Measurements from ENCODE around the gene SRPK1.
"Not testable (repeated sequence)": the region's sequence is repeated elsewhere in the genome, so short reads cannot be mapped to it uniquely, and the experiment has no call there.

Gene SRPK1

DNA sequence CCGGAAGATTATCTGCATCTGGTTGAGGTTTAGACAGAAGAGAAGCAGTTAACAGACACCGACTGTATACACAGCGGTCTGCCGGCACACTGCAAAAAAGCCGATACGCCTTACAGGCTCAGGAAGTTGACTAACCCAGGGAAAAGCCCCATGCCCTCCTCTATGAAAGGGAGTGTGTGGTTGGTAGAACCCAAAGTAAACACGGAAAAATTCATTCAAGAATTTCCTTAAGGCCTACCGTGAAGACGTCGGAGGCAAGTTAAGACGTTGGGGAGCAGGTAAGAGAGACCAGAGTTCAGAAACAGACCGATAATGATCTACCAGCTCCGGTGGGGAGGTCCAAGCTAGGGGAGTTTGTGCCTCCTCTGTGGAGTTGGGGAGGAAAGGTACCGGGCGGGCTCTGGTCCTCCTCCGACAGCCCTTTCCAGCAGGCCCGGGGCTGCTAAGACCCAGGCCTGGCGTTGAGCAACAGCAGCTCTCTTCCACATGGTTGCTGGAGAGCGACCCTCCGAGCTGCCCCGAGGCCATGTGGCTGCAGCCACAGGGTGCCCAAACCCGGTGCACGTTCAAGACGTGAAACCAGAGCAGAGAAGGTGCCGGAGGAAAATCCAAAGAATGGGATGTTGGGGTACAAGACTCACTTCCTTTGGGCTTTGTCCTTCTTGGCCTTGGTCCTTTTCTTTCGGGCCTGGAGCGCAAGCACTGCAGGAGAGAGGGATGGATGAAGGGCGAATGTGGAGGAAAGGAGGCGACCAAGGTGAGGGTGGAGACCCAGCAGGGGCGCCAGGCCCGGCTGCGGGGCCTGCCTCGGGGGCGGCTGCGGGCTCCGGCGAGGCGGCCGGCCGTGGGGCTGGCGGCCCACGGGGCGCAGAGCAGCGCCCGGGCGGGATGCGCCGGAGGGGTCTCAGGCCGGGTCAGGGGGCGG, 809 bp downstream of the SRPK1 start:
- TF ChIP-seq CTCF (IDR thresholded peaks at IDR 0.05; ENCODE audit: low read depth, low read length, missing control alignments), result no peak
- peak overlapping the region; percentile 77 for H3K4me3 ChIP-seq (replicated peaks; ENCODE audit: low read depth, low read length)
- DNase-seq (ENCODE audit: extremely low read depth, low read depth), result no peak

DNA sequence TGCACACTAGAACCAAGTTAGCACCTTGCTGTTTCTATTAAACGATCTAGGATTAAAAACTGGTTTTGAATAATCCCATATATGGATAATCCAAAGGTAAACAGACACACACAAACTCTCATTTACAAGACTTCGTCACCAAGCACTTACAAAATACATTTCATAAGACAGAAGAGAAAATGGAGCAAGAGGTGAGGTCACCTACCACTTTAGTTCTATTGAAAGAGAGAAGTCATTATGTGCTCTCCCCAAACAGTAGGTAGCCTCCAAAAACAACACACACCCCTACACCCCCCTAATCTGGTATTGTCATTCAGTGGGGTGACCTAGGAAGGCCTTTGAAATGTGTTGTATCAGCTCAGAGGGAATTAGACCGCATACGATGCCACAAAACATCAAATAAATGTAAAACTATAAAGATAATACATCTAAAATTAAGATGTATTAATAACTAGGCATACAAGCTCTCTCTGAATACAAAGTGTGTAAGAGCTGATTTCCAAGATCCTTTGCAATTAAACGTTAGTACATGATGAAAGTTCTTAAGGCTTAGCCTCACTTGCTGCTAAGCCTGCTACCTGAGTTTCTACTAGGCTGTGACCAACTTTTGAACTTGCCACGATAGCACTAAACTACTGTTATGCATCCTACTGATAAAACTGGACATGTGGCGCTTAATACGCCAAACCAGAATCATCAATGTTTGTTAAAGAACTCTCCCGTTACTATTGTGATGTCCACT, 1.6 kb downstream of the SRPK1 start:
- peak overlapping the region; percentile 77 for H3K4me3 ChIP-seq (replicated peaks; ENCODE audit: low read depth, low read length)
- no peak for DNase-seq (ENCODE audit: extremely low read depth, low read depth)
- TF ChIP-seq CTCF (IDR thresholded peaks at IDR 0.05; ENCODE audit: low read depth, low read length, missing control alignments), result no peak

GRCh38 chr6:35916893-35917292, 4.0 kb downstream of the SRPK1 start:
- H3K4me3 ChIP-seq (replicated peaks; ENCODE audit: low read depth, low read length); DNase-seq (ENCODE audit: extremely low read depth, low read depth): not testable (repeated sequence)

DNA sequence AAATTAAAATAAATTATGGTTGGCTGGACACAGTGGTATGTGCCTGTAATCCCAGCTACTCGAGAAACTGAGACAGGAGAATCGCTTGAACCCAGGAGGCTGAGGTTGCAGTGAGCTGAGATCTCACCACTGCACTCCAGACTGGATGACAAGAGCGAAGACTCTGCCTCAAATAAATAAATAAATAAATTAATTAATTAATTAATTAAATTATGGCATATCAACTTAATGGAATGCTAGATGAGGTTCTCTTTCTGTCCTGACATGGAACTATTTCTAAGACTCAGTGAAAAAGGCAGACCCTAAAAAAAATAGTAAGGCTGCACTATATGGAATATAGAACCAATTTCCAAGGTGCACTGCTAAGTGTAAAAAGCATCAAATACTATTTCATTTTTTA, 4.8 kb downstream of the SRPK1 start:
- H3K4me3 ChIP-seq (replicated peaks; ENCODE audit: low read depth, low read length), result no peak overlapping the region
- TF ChIP-seq CTCF (IDR thresholded peaks at IDR 0.05; ENCODE audit: low read depth, low read length, missing control alignments), result no peak
- DNase-seq (ENCODE audit: extremely low read depth, low read depth), result no peak

DNA sequence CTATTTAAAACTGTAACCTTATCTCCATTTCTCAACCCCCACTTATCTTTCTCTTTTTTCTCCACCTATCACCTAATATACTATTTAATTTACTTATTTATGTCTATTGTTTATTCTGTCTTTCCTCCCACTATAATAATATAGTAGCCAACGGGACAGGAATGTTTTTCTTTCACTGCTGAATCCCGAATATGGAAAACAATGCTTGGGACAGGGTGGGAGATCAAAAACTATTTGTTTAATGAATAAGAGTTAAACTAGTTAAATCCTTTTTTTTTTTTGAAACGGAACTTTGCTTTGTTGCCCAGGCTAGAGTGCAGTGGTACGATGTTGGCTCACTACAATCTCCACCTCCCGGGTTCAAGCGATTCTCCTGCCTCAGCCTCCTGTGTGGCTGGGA, 6.4 kb downstream of the SRPK1 start:
- TF ChIP-seq CTCF (IDR thresholded peaks at IDR 0.05; ENCODE audit: low read depth, low read length, missing control alignments), result no peak
- DNase-seq (ENCODE audit: extremely low read depth, low read depth), result no peak
- H3K4me3 ChIP-seq (replicated peaks; ENCODE audit: low read depth, low read length), result no peak overlapping the region

- no peak for TF ChIP-seq CTCF (IDR thresholded peaks at IDR 0.05; ENCODE audit: low read depth, low read length, missing control alignments)
- no peak overlapping the region for H3K4me3 ChIP-seq (replicated peaks; ENCODE audit: low read depth, low read length)
- no peak for DNase-seq (ENCODE audit: extremely low read depth, low read depth)
These were observed 8.8 kb downstream of the SRPK1 start for GRCh38 chr6:35911871-35912653.

- not testable (repeated sequence) for H3K4me3 ChIP-seq (replicated peaks; ENCODE audit: low read depth, low read length); DNase-seq (ENCODE audit: extremely low read depth, low read depth)
These were observed 11.3 kb downstream of the SRPK1 start for GRCh38 chr6:35909571-35909970.

DNA sequence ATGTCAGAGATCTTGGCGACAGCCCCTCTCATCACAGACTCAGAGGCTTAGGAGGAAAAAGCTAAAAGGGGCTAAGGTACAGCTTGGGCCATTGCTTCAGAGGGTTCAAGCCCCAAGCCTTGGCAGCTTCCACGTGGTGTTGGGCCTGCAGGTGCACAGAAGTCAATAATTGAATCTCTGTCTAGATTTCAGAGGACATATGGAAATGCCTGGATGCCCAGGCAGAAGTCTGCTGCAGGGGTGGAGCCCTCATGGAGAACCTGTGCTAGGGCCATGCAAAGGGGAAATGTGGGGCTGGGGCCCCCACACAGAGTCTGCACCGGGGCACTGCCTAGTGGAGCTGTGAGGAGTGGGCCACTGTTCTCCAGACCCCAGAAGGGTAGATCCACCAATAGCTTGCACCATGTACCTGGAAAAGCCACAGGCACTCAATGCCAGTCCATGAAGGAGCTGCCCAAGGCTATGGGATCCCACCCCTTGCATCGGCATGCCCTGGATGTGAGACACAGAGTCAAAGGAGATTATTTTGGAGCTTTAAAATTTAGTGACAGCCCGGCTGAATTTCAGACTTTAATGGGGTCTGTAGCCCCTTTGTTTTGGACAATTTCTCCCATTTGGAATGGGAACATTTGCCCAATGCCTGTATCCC, 12.0 kb downstream of the SRPK1 start:
- not testable (repeated sequence) for DNase-seq (ENCODE audit: extremely low read depth, low read depth); H3K4me3 ChIP-seq (replicated peaks; ENCODE audit: low read depth, low read length)
